ENCODE data around the gene PROC. TPM values are rescaled to one million over a fixed set of nuclear protein-coding genes. Genes with fewer than 3 reads are reported as not detected.

The PROC gene
- total and polyA plus RNA-seq, 12 donors = 0.10 to 0.16 TPM; not detected in 10

GRCh38 chr2:127400897-127401756, 17.1 kb upstream of the PROC start:
- no peaks in the 10 kb centered on the region for H3K9me3 ChIP-seq (replicated peaks in 1 of 3)
- no peak overlapping the region for H3K4me3 ChIP-seq
- H3K27ac ChIP-seq = no peak overlapping the region
- no peaks in the 10 kb centered on the region for H3K36me3 ChIP-seq (replicated peaks in 1 of 2)
- H3K4me1 ChIP-seq (replicated peaks in 1 of 2) = peaks cover 4 to 17% of the 10 kb centered on the region in 2 donors
- WGBS, 4 donors = 71 to 76% (median 75%) methylated on average over 27 to 39 of the region's 39 CpGs
- TF ChIP-seq CTCF (IDR thresholded peaks at IDR 0.05) (no peak), POLR2A (IDR thresholded peaks at IDR 0.05) (no peak)
- no peaks in the 10 kb centered on the region for H3K27me3 ChIP-seq
- peak in 1 of 7 donors; percentile 24 for DNase-seq
- intact Hi-C loops (cut with DNase I) = no loop called here

- WGBS, 4 donors = 79 to 84% (median 82%) methylated on average over 10 to 11 of the region's 11 CpGs
- no peak for DNase-seq
- TF ChIP-seq POLR2A (IDR thresholded peaks at IDR 0.05) (no peak), CTCF (IDR thresholded peaks at IDR 0.05) (no peak)
- Histone ChIP-seq H3K9me3 (replicated peaks in 1 of 3) (no peaks in the 10 kb centered on the region), H3K4me3 (no peak overlapping the region), H3K27me3 (no peaks in the 10 kb centered on the region), H3K27ac (no peak overlapping the region), H3K4me1 (replicated peaks in 1 of 2) (peaks cover 4 to 17% of the 10 kb centered on the region in 2 donors), H3K36me3 (replicated peaks in 1 of 2) (no peaks in the 10 kb centered on the region)
- intact Hi-C loops (cut with DNase I) = no loop called here
These were observed 16.2 kb upstream of the PROC start for GRCh38 chr2:127401757-127402695.

GRCh38 chr2:127403460-127403859, 14.8 kb upstream of the PROC start:
- intact Hi-C loops (cut with DNase I) = no loop called here
- WGBS, 4 donors = 63 to 76% (median 67%) methylated on average over 3 of the region's 3 CpGs
- TF ChIP-seq POLR2A (IDR thresholded peaks at IDR 0.05) = no peak
- TF ChIP-seq CTCF (IDR thresholded peaks at IDR 0.05) = no peak
- Histone ChIP-seq H3K27me3 (no peaks in the 10 kb centered on the region), H3K4me3 (no peak overlapping the region), H3K36me3 (replicated peaks in 1 of 2) (no peaks in the 10 kb centered on the region), H3K9me3 (replicated peaks in 1 of 3) (no peaks in the 10 kb centered on the region), H3K27ac (no peak overlapping the region), H3K4me1 (replicated peaks in 1 of 2) (peaks cover 0 to 7% of the 10 kb centered on the region in 2 donors)
- no peak for DNase-seq

Data from adrenal gland (tissue), 12 donors.